Left lung (tissue), 10 donors: ENCODE results near the gene DOCK11. TPM values are rescaled to one million over a fixed set of nuclear protein-coding genes. Genes with fewer than 3 reads are reported as not detected.

Experiments used
- ATAC-seq: fragments of 200-7000 bp; cut with Tn5 transposase; one replicate; pipeline ENCODE4 v1.9.1; 2020; ENCODE audit warnings: moderate library complexity
- DNase-seq, 4 donors: peaks; one replicate each; pipeline ENCODE4 v3.0.0-alpha.2; 2013 to 2020
- H3K27ac ChIP-seq, 2 donors: fragments of 200-600 bp; sonication (generic) in 1 of 2; one replicate each; pipeline versions ENCODE4 v1.5.0 to v1.8.0; 2020 to 2021
- H3K27me3 ChIP-seq, 2 donors: fragments of 200-600 bp; sonication (generic) in 1 of 2; one replicate each; pipeline versions ENCODE4 v1.5.0 to v1.8.0; 2020 to 2021
- H3K36me3 ChIP-seq, 2 donors: fragments of 200-600 bp; sonication (generic) in 1 of 2; one replicate each; pipeline versions ENCODE4 v1.5.0 to v1.8.0; 2020 to 2021
- H3K4me1 ChIP-seq, 2 donors: fragments of 200-600 bp; one replicate each; pipeline ENCODE4 v1.8.0; 2021
- H3K4me3 ChIP-seq, 2 donors: fragments of 200-600 bp; sonication (generic) in 1 of 2; one replicate each; pipeline versions ENCODE4 v1.5.0 to v1.8.0; 2020 to 2021; ENCODE audit warnings: mild to moderate bottlenecking in 1 of 2
- H3K9me3 ChIP-seq, 2 donors: fragments of 200-600 bp; sonication (generic) in 1 of 2; one replicate each; pipeline versions ENCODE4 v1.5.0 to v1.8.0; 2020 to 2021
- intact Hi-C, 2 donors: fragments of 100-400 bp; cut with DNase I; formaldehyde crosslinking; loops; one replicate each; pipeline versions ENCODE4 v1.11.2 to v1.14.2; 2022
- polyA plus RNA-seq, 6 donors: library from polyadenylated mRNA; unstranded; fragments of 120-200 nt; gene quantifications; one replicate each; pipeline ENCODE4 v1.2.1, GENCODE V29; 2013; ENCODE audit not compliant: insufficient read length in 6 of 6
- total RNA-seq, 2 donors: library from RNA; stranded (reverse); fragmentation: NEBNext Ultra II Directional; extraction: Animal tissue kit (Norgen Biotek cat#: 25700); gene quantifications; one replicate each; pipeline ENCODE4 v1.2.1, GENCODE V29; 2021
- TF ChIP-seq, protein P1 (sequence below), 2 donors: fragments of 200-600 bp; sonication (generic) in 1 of 2; IDR thresholded peaks; one replicate each; pipeline versions ENCODE4 v1.5.0 to v1.8.0; 2021; ENCODE audit warnings: antibody characterized with exemption in 2 of 2
- donor health status: DM: no; HTN: yes; CAD: no.
- donor health status: DM: no; HTN: no; CAD: no.

The DOCK11 gene
- total and polyA plus RNA-seq, 8 donors: 13.4 to 36.8 (median 16.9) TPM

DNA sequence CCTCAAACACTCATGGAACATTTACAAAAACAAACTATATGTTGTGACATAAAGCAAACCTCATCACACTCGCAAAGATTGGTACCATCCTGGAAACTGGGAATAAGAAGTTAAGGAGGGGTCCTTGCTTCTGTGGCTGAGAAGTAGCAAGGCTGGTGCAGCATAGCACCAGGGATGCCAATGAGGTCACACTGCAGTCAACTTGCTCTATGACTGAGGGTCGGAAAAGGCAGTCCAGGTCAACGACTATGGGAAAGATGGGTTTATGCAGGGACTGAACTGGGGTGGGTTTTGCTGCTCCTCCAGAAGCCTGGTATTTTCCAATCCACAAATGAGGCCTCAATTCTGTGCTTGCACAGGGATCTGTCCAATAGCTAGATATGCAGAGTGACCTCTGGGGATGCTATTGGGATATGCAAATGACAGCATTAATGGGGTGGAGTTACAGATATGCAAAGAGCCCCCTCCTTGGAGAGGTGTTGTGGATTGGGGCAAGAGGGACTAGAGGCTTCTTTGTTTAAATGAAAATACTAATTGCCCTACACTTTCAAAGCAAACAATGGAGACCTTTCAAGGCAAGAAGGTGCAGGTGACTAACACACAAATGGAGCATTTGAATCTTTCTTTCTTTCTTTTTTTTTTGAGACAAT lies 224.6 kb downstream of the DOCK11 start:
- TF ChIP-seq, protein P1, sequence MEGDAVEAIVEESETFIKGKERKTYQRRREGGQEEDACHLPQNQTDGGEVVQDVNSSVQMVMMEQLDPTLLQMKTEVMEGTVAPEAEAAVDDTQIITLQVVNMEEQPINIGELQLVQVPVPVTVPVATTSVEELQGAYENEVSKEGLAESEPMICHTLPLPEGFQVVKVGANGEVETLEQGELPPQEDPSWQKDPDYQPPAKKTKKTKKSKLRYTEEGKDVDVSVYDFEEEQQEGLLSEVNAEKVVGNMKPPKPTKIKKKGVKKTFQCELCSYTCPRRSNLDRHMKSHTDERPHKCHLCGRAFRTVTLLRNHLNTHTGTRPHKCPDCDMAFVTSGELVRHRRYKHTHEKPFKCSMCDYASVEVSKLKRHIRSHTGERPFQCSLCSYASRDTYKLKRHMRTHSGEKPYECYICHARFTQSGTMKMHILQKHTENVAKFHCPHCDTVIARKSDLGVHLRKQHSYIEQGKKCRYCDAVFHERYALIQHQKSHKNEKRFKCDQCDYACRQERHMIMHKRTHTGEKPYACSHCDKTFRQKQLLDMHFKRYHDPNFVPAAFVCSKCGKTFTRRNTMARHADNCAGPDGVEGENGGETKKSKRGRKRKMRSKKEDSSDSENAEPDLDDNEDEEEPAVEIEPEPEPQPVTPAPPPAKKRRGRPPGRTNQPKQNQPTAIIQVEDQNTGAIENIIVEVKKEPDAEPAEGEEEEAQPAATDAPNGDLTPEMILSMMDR (IDR thresholded peaks at IDR 0.05): no peak
- no peak for DNase-seq
- ATAC-seq: no peak
- H3K27ac ChIP-seq: no peak overlapping the region
- no peaks in the 10 kb centered on the region for H3K36me3 ChIP-seq
- no peaks in the 10 kb centered on the region for H3K9me3 ChIP-seq
- no peak overlapping the region for H3K4me3 ChIP-seq
- H3K4me1 ChIP-seq: peaks cover 0 to 22% of the 10 kb centered on the region in 2 donors
- H3K27me3 ChIP-seq: no peaks in the 10 kb centered on the region
- intact Hi-C loops: no loop called here

DNA sequence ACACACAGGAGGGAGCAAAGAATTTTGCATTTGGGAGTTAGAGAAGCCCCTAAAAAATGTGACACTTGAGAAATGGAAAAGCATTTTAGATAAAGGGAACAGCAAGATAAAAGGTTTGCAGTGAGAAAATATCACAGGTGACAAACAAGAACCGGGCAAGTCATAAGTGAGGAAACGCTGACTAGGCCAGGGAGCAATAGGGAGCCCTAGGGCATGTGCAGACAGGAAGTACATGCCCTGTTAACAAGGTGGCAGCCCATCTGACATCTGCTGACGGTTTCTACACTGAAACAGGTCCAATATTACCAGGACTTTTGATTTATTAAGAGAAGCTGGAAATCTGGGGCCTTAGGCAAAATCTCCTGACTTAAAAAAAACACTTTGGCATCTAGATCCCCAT lies 227.8 kb downstream of the DOCK11 start:
- Histone ChIP-seq H3K4me1 (peaks cover 0 to 39% of the 10 kb centered on the region in 2 donors), H3K27me3 (no peaks in the 10 kb centered on the region), H3K4me3 (no peak overlapping the region), H3K36me3 (no peaks in the 10 kb centered on the region), H3K9me3 (no peaks in the 10 kb centered on the region), H3K27ac (no peak overlapping the region)
- ATAC-seq: no peak
- DNase-seq: no peak
- intact Hi-C loops: no loop called here
- TF ChIP-seq, protein P1 (IDR thresholded peaks at IDR 0.05): no peak

DNA sequence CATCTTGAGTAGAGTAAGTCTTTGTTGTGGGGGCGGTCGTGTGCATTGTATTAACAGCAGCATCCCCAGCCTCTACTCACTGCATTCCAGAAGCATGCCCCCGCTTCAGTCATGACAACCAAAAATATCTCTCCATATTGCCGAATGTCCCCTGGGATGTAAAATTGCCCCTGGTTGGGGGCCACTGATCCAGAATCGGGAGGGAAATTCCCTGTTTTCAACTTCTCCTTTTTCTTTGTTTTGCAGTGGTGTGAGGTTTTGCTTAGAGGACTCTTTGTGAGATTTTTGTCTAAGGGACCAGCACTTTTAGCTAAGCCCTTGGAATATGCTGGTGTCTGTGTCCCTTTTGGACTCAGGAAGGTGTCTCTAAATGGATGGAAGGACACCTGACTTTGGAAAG lies 228.8 kb downstream of the DOCK11 start:
- peaks cover 0 to 45% of the 10 kb centered on the region in 2 donors for H3K4me1 ChIP-seq
- no peak overlapping the region for H3K4me3 ChIP-seq
- no peaks in the 10 kb centered on the region for H3K27me3 ChIP-seq
- no peak for DNase-seq
- TF ChIP-seq, protein P1 (IDR thresholded peaks at IDR 0.05): no peak
- intact Hi-C loops: no loop called here
- H3K36me3 ChIP-seq: no peaks in the 10 kb centered on the region
- H3K27ac ChIP-seq: peak overlapping the region in 1 of 2 donors; percentile 28
- no peaks in the 10 kb centered on the region for H3K9me3 ChIP-seq
- no peak for ATAC-seq

DNA sequence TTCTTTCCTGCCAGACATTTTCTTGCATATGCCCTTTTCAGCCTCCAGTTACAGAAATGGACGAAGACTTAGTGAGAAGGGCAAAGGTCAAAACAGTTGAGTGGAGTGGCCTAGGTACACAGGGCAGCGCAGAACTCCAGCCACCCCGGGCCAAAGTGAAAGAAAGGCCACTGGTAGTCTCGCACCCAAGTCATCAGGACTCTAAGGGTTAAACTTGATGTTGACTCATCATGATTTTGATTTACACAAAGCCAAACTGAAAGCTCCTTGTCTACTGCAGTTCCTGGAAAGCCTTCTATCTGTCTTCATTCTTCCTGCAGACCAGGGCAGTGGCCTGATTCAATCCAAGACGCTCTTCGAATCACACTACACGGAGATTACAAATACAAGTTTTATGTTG lies 229.2 kb downstream of the DOCK11 start:
- TF ChIP-seq, protein P1 (IDR thresholded peaks at IDR 0.05): no peak
- ATAC-seq: no peak
- Histone ChIP-seq H3K9me3 (no peaks in the 10 kb centered on the region), H3K27me3 (no peaks in the 10 kb centered on the region), H3K4me1 (peaks cover 0 to 46% of the 10 kb centered on the region in 2 donors), H3K36me3 (no peaks in the 10 kb centered on the region), H3K4me3 (no peak overlapping the region), H3K27ac (peak overlapping the region in 1 of 2 donors; percentile 28)
- DNase-seq: no peak
- intact Hi-C loops: no loop called here

DNA sequence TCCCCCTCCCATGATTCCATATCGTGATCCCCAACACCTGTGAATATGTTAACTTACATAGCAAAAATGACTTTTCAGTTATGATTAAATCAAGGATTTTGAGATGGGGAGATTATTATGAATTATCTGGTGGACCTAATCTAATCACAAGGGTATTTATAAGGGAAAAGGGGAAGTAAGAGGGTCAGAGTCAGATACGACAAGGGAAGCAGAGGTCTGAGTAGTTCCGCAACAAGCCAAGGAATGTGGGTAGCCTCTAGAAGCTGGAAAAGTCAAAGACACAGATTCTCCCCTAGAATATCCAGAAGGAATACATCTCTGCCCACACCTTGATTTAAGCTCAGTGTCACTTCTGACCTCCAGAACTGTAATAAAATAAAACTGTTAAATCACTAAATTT lies 230.8 kb downstream of the DOCK11 start:
- TF ChIP-seq, protein P1 (IDR thresholded peaks at IDR 0.05): no peak
- Histone ChIP-seq H3K4me3 (peak overlapping the region in 1 of 2 donors; percentile 55), H3K9me3 (no peaks in the 10 kb centered on the region), H3K36me3 (no peaks in the 10 kb centered on the region), H3K27me3 (no peaks in the 10 kb centered on the region), H3K4me1 (peaks cover 3 to 62% of the 10 kb centered on the region in 2 donors), H3K27ac (peak overlapping the region; percentile 88 to 90)
- no peak for DNase-seq
- intact Hi-C loops: no loop called here
- ATAC-seq: no peak
